ENCODE data around the gene CATSPERD. TPM values are rescaled to one million over a fixed set of nuclear protein-coding genes. Genes with fewer than 3 reads are reported as not detected.
"Not testable (repeated sequence)": the region's sequence is repeated elsewhere in the genome, so short reads cannot be mapped to it uniquely, and the experiment has no call there.

CATSPERD gene
- total RNA-seq, 1 donor from 2014 or later = not detected

DNA sequence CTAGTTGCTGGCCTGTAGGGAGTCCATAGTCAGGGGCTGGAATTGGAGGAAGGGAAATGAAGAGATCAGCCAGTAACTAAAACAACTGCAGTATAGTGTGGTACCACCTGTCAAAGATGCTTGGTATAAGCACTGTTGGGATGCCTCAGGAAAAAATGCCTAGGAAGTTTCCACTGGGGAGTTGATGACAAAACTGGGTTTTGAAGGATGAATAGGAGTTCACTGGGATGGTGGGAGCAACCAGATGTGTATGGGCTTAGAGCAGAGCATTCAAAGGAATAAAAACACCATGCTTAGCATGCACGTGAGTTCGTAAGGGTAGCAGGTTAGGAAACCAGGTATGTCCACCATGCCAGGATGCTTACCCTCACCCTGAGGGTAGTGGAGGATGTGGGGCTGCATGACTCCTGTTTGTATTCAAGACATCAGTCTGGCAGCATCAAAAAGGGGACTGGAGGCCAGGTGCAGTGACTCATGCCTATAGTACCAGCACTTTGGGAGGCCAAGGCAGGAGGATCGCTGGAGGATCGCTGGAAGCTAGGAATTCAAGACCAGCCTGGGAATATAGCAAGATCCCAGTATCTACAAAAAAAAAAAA, 7.1 kb downstream of the CATSPERD start:
- H3K4me3 ChIP-seq (ENCODE audit: insufficient read depth, low read depth, low read length) = no peak overlapping the region
- no peaks in the 10 kb centered on the region for H3K4me1 Mint-ChIP-seq (ENCODE audit: low read depth, unreplicated experiment)
- FAIRE-seq = no peak

DNA sequence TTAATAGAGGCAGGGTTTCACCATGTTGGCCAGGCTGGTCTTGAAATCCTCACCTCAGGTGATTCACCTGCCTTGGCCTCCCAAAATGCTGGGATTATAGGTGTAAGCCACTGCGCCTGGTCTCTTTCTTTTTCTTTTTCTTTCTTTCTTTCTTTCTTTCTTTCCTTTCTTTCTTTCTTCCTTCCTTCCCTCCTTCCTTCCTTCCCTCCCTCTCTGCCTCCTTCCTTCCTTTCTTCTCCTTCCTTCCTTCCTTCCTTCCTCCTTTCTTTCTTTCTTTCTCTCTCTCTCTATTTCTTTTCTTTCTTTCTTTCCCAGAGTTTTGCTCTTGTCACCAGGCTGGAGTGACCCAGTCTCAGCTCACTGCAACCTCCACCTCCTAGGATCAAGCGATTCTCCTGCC, 12.7 kb downstream of the CATSPERD start:
- not testable (repeated sequence) for H3K79me2 ChIP-seq (ENCODE audit: insufficient read depth, low read length); H3K4me1 ChIP-seq (ENCODE audit: insufficient read depth, low read length); DNase-seq (ENCODE audit: low read depth); H3K9me3 Mint-ChIP-seq (ENCODE audit: unreplicated experiment); H4K20me1 ChIP-seq (ENCODE audit: insufficient read depth, low read length); FAIRE-seq; H3K36me3 Mint-ChIP-seq (ENCODE audit: low read depth, unreplicated experiment); H3K36me3 ChIP-seq (ENCODE audit: insufficient read depth, low read length); H3K4me3 Mint-ChIP-seq (ENCODE audit: unreplicated experiment); H3K27ac ChIP-seq (ENCODE audit: low read depth, low read length); H2AFZ ChIP-seq (ENCODE audit: low read depth, low read length); H3K9ac ChIP-seq (ENCODE audit: low read length); H3K4me1 Mint-ChIP-seq (ENCODE audit: low read depth, unreplicated experiment); H3K4me3 ChIP-seq (ENCODE audit: insufficient read depth, low read depth, low read length); H3K4me2 ChIP-seq (ENCODE audit: low read length); H3K27me3 ChIP-seq (ENCODE audit: insufficient read depth, low read length); H3K9me3 ChIP-seq (ENCODE audit: insufficient read depth, low read depth, low read length); H3K27ac Mint-ChIP-seq (ENCODE audit: unreplicated experiment)
- H3K27me3 Mint-ChIP-seq (ENCODE audit: low read depth, unreplicated experiment) = peaks cover 12% of the 10 kb centered on the region

More for the DNA sequence above, 7.1 kb downstream of the CATSPERD start:
- Mint-ChIP-seq H3K27me3 (ENCODE audit: low read depth, unreplicated experiment) (peaks cover 13% of the 10 kb centered on the region), H3K9me3 (ENCODE audit: unreplicated experiment) (no peaks in the 10 kb centered on the region), H3K27ac (ENCODE audit: unreplicated experiment) (no peak overlapping the region), H3K4me3 (ENCODE audit: unreplicated experiment) (no peak overlapping the region), H3K36me3 (ENCODE audit: low read depth, unreplicated experiment) (no peaks in the 10 kb centered on the region)
- no peaks in the 10 kb centered on the region for H3K36me3 ChIP-seq (ENCODE audit: insufficient read depth, low read length)
- no peaks in the 10 kb centered on the region for H4K20me1 ChIP-seq (ENCODE audit: insufficient read depth, low read length)
- TF ChIP-seq EZH2 (IDR thresholded peaks at IDR 0.05; ENCODE audit: insufficient read depth, low read length) (no peak), CTCF (IDR thresholded peaks at IDR 0.05; ENCODE audit: insufficient read depth, low read depth, low read length) (no peak)
- no peak for DNase-seq (ENCODE audit: low read depth)
- H3K9ac ChIP-seq (ENCODE audit: low read length) = no peak overlapping the region
- no peaks in the 10 kb centered on the region for H3K9me3 ChIP-seq (ENCODE audit: insufficient read depth, low read depth, low read length)
- H3K27me3 ChIP-seq (ENCODE audit: insufficient read depth, low read length) = peaks cover 2% of the 10 kb centered on the region
- H3K79me2 ChIP-seq (ENCODE audit: insufficient read depth, low read length) = no peaks in the 10 kb centered on the region
- H2AFZ ChIP-seq (ENCODE audit: low read depth, low read length) = no peak overlapping the region
- H3K27ac ChIP-seq (ENCODE audit: low read depth, low read length) = no peak overlapping the region
- no peak overlapping the region for H3K4me2 ChIP-seq (ENCODE audit: low read length)
- H3K4me1 ChIP-seq (ENCODE audit: insufficient read depth, low read length) = no peaks in the 10 kb centered on the region

GRCh38 chr19:5738423-5738822, 18.0 kb downstream of the CATSPERD start:
- no peak for TF ChIP-seq CTCF (IDR thresholded peaks at IDR 0.05; ENCODE audit: insufficient read depth, low read depth, low read length)
- TF ChIP-seq EZH2 (IDR thresholded peaks at IDR 0.05; ENCODE audit: insufficient read depth, low read length) = no peak
- H3K9me3 Mint-ChIP-seq (ENCODE audit: unreplicated experiment) = peaks cover 3% of the 10 kb centered on the region
- no peak overlapping the region for H3K4me2 ChIP-seq (ENCODE audit: low read length)
- no peak overlapping the region for H3K4me3 Mint-ChIP-seq (ENCODE audit: unreplicated experiment)
- H3K27ac ChIP-seq (ENCODE audit: low read depth, low read length) = no peak overlapping the region
- no peak overlapping the region for H3K4me3 ChIP-seq (ENCODE audit: insufficient read depth, low read depth, low read length)
- no peaks in the 10 kb centered on the region for H3K36me3 ChIP-seq (ENCODE audit: insufficient read depth, low read length)
- no peak overlapping the region for H2AFZ ChIP-seq (ENCODE audit: low read depth, low read length)
- no peak overlapping the region for H3K27ac Mint-ChIP-seq (ENCODE audit: unreplicated experiment)
- H3K4me1 Mint-ChIP-seq (ENCODE audit: low read depth, unreplicated experiment) = no peaks in the 10 kb centered on the region
- no peak for FAIRE-seq
- H3K27me3 Mint-ChIP-seq (ENCODE audit: low read depth, unreplicated experiment) = peaks cover 13% of the 10 kb centered on the region
- DNase-seq (ENCODE audit: low read depth) = no peak
- no peak overlapping the region for H3K9ac ChIP-seq (ENCODE audit: low read length)
- no peaks in the 10 kb centered on the region for H3K9me3 ChIP-seq (ENCODE audit: insufficient read depth, low read depth, low read length)
- H3K4me1 ChIP-seq (ENCODE audit: insufficient read depth, low read length) = no peaks in the 10 kb centered on the region
- H3K27me3 ChIP-seq (ENCODE audit: insufficient read depth, low read length) = no peaks in the 10 kb centered on the region
- H3K36me3 Mint-ChIP-seq (ENCODE audit: low read depth, unreplicated experiment) = no peaks in the 10 kb centered on the region
- H4K20me1 ChIP-seq (ENCODE audit: insufficient read depth, low read length) = no peaks in the 10 kb centered on the region
- no peaks in the 10 kb centered on the region for H3K79me2 ChIP-seq (ENCODE audit: insufficient read depth, low read length)
